SK-N-SH treated with all-trans-retinoic acid at 6 μM for 48 hours (cell line): ENCODE results near the gene CCNJ.

Experiments
- ARNTL ChIP-seq: fragments of 450-650 bp; formaldehyde crosslinking; IDR thresholded peaks from 2 replicates; pipeline ENCODE4 v1.5.0; 2020; ENCODE audit warnings: low read depth, mild to moderate bottlenecking, moderate library complexity, borderline replicate concordance
- CSDC2 ChIP-seq: fragments of 250-450 bp; sonication (Bioruptor Pico); IDR thresholded peaks from 2 replicates; pipeline ENCODE4 v1.5.0; 2020; ENCODE audit warnings: mild to moderate bottlenecking, moderate library complexity
- GLIS3 ChIP-seq: fragments of 250-450 bp; sonication (Bioruptor Pico); IDR thresholded peaks from 2 replicates; pipeline ENCODE4 v1.5.0; 2020; ENCODE audit warnings: mild to moderate bottlenecking, moderate library complexity
- PPARA ChIP-seq: fragments of 250-450 bp; sonication (Bioruptor Pico); IDR thresholded peaks from 2 replicates; pipeline ENCODE4 v1.5.0; 2020; ENCODE audit warnings: mild to moderate bottlenecking, borderline replicate concordance
- ZC3H10 ChIP-seq: fragments of 250-450 bp; sonication (Bioruptor Pico); IDR thresholded peaks from 2 replicates; pipeline ENCODE4 v1.5.1; 2021; ENCODE audit warnings: mild to moderate bottlenecking, moderate library complexity
- ZFP30 ChIP-seq: fragments of 450-650 bp; formaldehyde crosslinking; IDR thresholded peaks from 2 replicates; pipeline ENCODE4 v1.5.0; 2022; ENCODE audit warnings: mild to moderate bottlenecking, moderate library complexity
- ZNF565 ChIP-seq: fragments of 450-650 bp; formaldehyde crosslinking; conservative IDR thresholded peaks from 2 replicates; pipeline ENCODE4 v1.5.0; 2020; ENCODE audit warnings: low read depth, mild to moderate bottlenecking, moderate library complexity
- TF ChIP-seq, protein P1 (sequence below): fragments of 250-450 bp; sonication (Bioruptor Pico); IDR thresholded peaks from 2 replicates; pipeline ENCODE4 v1.8.0; 2020; ENCODE audit warnings: mild to moderate bottlenecking, moderate library complexity, borderline replicate concordance
- TF ChIP-seq, protein P2 (sequence below): fragments of 250-450 bp; sonication (Bioruptor Pico); IDR thresholded peaks from 2 replicates; pipeline ENCODE4 v1.5.1; 2021; ENCODE audit warnings: mild to moderate bottlenecking, moderate library complexity

DNA sequence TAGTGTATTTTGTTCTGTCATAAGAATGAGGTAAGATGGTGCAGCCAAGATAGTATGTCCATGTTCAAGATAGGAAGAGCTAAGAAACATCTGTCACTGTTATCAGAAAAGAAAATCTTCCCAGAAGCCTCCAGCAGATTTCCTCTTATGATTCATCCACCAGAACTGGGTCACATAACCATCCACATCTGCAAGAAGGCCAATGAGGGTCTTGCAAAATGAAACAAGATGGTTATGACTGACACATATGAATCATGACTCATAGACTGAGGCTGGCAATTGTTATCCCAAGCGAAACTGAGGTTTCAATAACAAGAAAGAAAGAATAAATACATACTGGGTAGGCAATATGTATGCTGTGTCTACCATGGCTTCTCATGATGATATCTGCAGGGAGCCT, 30.3 kb downstream of the CCNJ start:
- TF ChIP-seq, protein P1, sequence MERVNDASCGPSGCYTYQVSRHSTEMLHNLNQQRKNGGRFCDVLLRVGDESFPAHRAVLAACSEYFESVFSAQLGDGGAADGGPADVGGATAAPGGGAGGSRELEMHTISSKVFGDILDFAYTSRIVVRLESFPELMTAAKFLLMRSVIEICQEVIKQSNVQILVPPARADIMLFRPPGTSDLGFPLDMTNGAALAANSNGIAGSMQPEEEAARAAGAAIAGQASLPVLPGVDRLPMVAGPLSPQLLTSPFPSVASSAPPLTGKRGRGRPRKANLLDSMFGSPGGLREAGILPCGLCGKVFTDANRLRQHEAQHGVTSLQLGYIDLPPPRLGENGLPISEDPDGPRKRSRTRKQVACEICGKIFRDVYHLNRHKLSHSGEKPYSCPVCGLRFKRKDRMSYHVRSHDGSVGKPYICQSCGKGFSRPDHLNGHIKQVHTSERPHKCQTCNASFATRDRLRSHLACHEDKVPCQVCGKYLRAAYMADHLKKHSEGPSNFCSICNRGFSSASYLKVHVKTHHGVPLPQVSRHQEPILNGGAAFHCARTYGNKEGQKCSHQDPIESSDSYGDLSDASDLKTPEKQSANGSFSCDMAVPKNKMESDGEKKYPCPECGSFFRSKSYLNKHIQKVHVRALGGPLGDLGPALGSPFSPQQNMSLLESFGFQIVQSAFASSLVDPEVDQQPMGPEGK (CRISPR knock-in tag) = no peak
- TF ChIP-seq GLIS3 (CRISPR knock-in tag) (no peak), ARNTL (CRISPR knock-in tag) (no peak), ZNF565 (CRISPR knock-in tag) (no peak), PPARA (no peak), ZFP30 (CRISPR knock-in tag) (no peak), CSDC2 (CRISPR knock-in tag) (no peak), ZC3H10 (CRISPR knock-in tag) (no peak)
- TF ChIP-seq, protein P2, sequence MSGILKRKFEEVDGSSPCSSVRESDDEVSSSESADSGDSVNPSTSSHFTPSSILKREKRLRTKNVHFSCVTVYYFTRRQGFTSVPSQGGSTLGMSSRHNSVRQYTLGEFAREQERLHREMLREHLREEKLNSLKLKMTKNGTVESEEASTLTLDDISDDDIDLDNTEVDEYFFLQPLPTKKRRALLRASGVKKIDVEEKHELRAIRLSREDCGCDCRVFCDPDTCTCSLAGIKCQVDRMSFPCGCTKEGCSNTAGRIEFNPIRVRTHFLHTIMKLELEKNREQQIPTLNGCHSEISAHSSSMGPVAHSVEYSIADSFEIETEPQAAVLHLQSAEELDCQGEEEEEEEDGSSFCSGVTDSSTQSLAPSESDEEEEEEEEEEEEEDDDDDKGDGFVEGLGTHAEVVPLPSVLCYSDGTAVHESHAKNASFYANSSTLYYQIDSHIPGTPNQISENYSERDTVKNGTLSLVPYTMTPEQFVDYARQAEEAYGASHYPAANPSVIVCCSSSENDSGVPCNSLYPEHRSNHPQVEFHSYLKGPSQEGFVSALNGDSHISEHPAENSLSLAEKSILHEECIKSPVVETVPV = no peak
